B cell (primary cell): ENCODE results near the gene SEMA4F.
"Not testable (repeated sequence)": the region's sequence is repeated elsewhere in the genome, so short reads cannot be mapped to it uniquely, and the experiment has no call there.

ENCODE experiments used
- CTCF ChIP-seq: fragments of 200-600 bp; IDR thresholded peaks from one replicate; pipeline ENCODE4 v1.8.0; 2022; ENCODE audit warnings: antibody characterized with exemption, mild to moderate bottlenecking
- EZH2 ChIP-seq: IDR thresholded peaks from 2 replicates; pipeline ENCODE4 v1.6.1; 2012; ENCODE audit warnings: borderline replicate concordance, low read depth, mild to moderate bottlenecking, moderate library complexity, low read length; ENCODE audit not compliant: insufficient read depth, poor library complexity, severe bottlenecking

GRCh38 chr2:74630454-74630853, 23.6 kb upstream of the SEMA4F start:
- not testable (repeated sequence) for TF ChIP-seq EZH2, CTCF
